SK-N-SH (cell line): Measurements from ENCODE around the gene ORMDL3. TPM values are rescaled to one million over a fixed set of nuclear protein-coding genes. Genes with fewer than 3 reads are reported as not detected.

Experiments
- CTCF ChIA-PET: fragments of 300-600, 350-600 bp; formaldehyde crosslinking; extraction: SDS; loops from one replicate; lab custom pipeline; 2021; lab: Yijun Ruan, JAX
- POLR2A ChIA-PET: fragments of 350-600 bp; sonication (Branson Sonifier 250); formaldehyde crosslinking; extraction: SDS; loops from one replicate; lab custom pipeline; 2020; ENCODE audit warnings: antibody characterized with exemption, inconsistent platforms; lab: Yijun Ruan, JAX
- DNase-seq: peaks from one replicate; pipeline ENCODE4 v3.0.0; 2012
- H2AFZ ChIP-seq: fragments of 200-600 bp; sonication (generic); 2 replicates; pipeline ENCODE4 v1.8.1; 2016; ENCODE audit warnings: antibody characterized with exemption, mild to moderate bottlenecking, low read depth
- H3F3A ChIP-seq: fragments of 200-600 bp; sonication (generic); replicated peaks from 2 replicates; pipeline ENCODE3; 2016; ENCODE audit warnings: antibody characterized with exemption, mild to moderate bottlenecking; ENCODE audit not compliant: insufficient read depth
- H3K27ac ChIP-seq, 2 experiments: fragments of 200-500 bp in 1 of 2; fragments of 200-600 bp in 1 of 2; sonication (Bioruptor generic) in 1 of 2; sonication (generic), shearing (Covaris generic) in 1 of 2; 2 replicates each; pipeline versions ENCODE4 v1.5.1 to v1.6.1; 2014 to 2016; ENCODE audit warnings: low read depth in 2 of 2, inconsistent platforms in 1 of 2, low read length in 1 of 2, mild to moderate bottlenecking in 1 of 2, mixed read lengths in 1 of 2
- H3K27me3 ChIP-seq: fragments of 200-600 bp; sonication (generic), shearing (Covaris generic); 2 replicates; pipeline ENCODE4 v1.6.1; 2016; ENCODE audit warnings: mixed run types; ENCODE audit not compliant: insufficient read depth
- H3K36me3 ChIP-seq, 2 experiments: fragments of 200-500 bp in 1 of 2; fragments of 200-600 bp in 1 of 2; sonication (Bioruptor generic) in 1 of 2; sonication (generic) in 1 of 2; replicated peaks in 1 of 2; 2 replicates each; pipeline versions ENCODE3 to v1.5.1; 2014 to 2016; ENCODE audit warnings: low read length in 1 of 2, mild to moderate bottlenecking in 1 of 2; ENCODE audit not compliant: insufficient read depth in 2 of 2, control insufficient read depth in 1 of 2
- H3K4me1 ChIP-seq, 2 experiments: fragments of 200-500 bp in 1 of 2; fragments of 200-600 bp in 1 of 2; sonication (Bioruptor generic) in 1 of 2; sonication (generic), shearing (Covaris generic) in 1 of 2; 2 replicates each; pipeline versions ENCODE4 v1.5.1 to v1.6.1; 2014 to 2016; ENCODE audit warnings: low read depth in 1 of 2, low read length in 1 of 2, mixed run types in 1 of 2; ENCODE audit not compliant: insufficient read depth in 2 of 2, control insufficient read depth in 1 of 2
- H3K4me2 ChIP-seq: fragments of 200-600 bp; sonication (generic), shearing (Covaris generic); 2 replicates; pipeline ENCODE4 v1.6.1; 2017; ENCODE audit warnings: mixed run types
- H3K4me3 ChIP-seq, 2 experiments: fragments of 200-500 bp in 1 of 2; fragments of 200-600 bp in 1 of 2; sonication (Bioruptor generic) in 1 of 2; sonication (generic), shearing (Covaris generic) in 1 of 2; 2 replicates each; pipeline versions ENCODE4 v1.5.1 to v1.8.1; 2014 to 2016; ENCODE audit warnings: low read depth in 2 of 2, inconsistent platforms in 1 of 2, low read length in 1 of 2, mild to moderate bottlenecking in 1 of 2, mixed read lengths in 1 of 2, moderate library complexity in 1 of 2
- H3K79me2 ChIP-seq: fragments of 200-600 bp; sonication (generic); 2 replicates; pipeline ENCODE4 v1.8.1; 2017; ENCODE audit warnings: mild to moderate bottlenecking; ENCODE audit not compliant: insufficient read depth
- H3K9ac ChIP-seq: fragments of 200-600 bp; sonication (generic); 2 replicates; pipeline ENCODE4 v1.6.1; 2017; ENCODE audit warnings: mixed run types
- H3K9me2 ChIP-seq: fragments of 200-600 bp; sonication (generic); 2 replicates; pipeline ENCODE4 v1.6.1; 2017; ENCODE audit warnings: mixed run types
- H3K9me3 ChIP-seq: fragments of 200-600 bp; sonication (generic); 2 replicates; pipeline ENCODE4 v1.6.1; 2017; ENCODE audit warnings: mixed run types, mild to moderate bottlenecking, moderate library complexity
- H4K20me1 ChIP-seq: fragments of 200-600 bp; sonication (generic); 2 replicates; pipeline ENCODE4 v1.6.1; 2017; ENCODE audit warnings: mild to moderate bottlenecking, mixed run types; ENCODE audit not compliant: insufficient read depth
- CHD2 ChIP-seq: fragments of 150-350 bp; IDR thresholded peaks from 2 replicates; pipeline ENCODE4 v1.6.1; 2018; ENCODE audit warnings: low read length; ENCODE audit not compliant: partially characterized antibody
- ELF1 ChIP-seq: IDR thresholded peaks from 2 replicates; pipeline ENCODE4 v1.4.0; 2012
- EP300 ChIP-seq, 2 experiments: IDR thresholded peaks; 2 replicates each; pipeline versions ENCODE4 v1.4.0 to v1.6.1; 2012; ENCODE audit warnings: borderline replicate concordance in 1 of 2, low read depth in 1 of 2, low read length in 1 of 2
- EZH2phosphoT487 ChIP-seq: fragments of 200-600 bp; sonication (generic); IDR thresholded peaks from 2 replicates; pipeline ENCODE4 v1.6.1; 2017; ENCODE audit warnings: low read depth, mixed run types, mild to moderate bottlenecking, antibody characterized with exemption, moderate library complexity, borderline replicate concordance
- FOXJ3 ChIP-seq: sonication (generic); formaldehyde crosslinking; IDR thresholded peaks from 2 replicates; pipeline ENCODE4 v1.5.1; 2020; ENCODE audit warnings: mild to moderate bottlenecking, missing genetic modification reagents
- GABPA ChIP-seq: IDR thresholded peaks from 2 replicates; pipeline ENCODE4 v1.4.0; 2012; ENCODE audit warnings: low read depth, mild to moderate bottlenecking
- POLR2AphosphoS5 ChIP-seq: IDR thresholded peaks from 2 replicates; pipeline ENCODE4 v1.6.1; 2012; ENCODE audit warnings: low read depth, low read length
- RCOR1 ChIP-seq: fragments of 150-350 bp; IDR thresholded peaks from 2 replicates; pipeline ENCODE4 v1.6.1; 2017; ENCODE audit warnings: antibody characterized with exemption, low read length
- RFX5 ChIP-seq: IDR thresholded peaks from 2 replicates; pipeline ENCODE4 v1.6.1; 2012; ENCODE audit warnings: mild to moderate bottlenecking, improper control_type of control experiment, low read length
- RXRA ChIP-seq: IDR thresholded peaks from 2 replicates; pipeline ENCODE4 v1.4.0; 2012; ENCODE audit warnings: low read depth, mild to moderate bottlenecking, borderline replicate concordance
- TAF1 ChIP-seq: IDR thresholded peaks from 2 replicates; pipeline ENCODE4 v1.6.1; 2012; ENCODE audit warnings: low read depth, mild to moderate bottlenecking, low read length, moderate library complexity, borderline replicate concordance
- TEAD4 ChIP-seq: IDR thresholded peaks from 2 replicates; pipeline ENCODE4 v1.4.0; 2012; ENCODE audit warnings: mild to moderate bottlenecking, borderline replicate concordance; ENCODE audit not compliant: insufficient read depth
- polyA plus RNA-seq, 3 experiments: library from polyadenylated mRNA; depleted of rRNA; stranded (reverse); fragments of >200 nt; gene quantifications; 2 replicates each; pipeline ENCODE4 v1.2.3, GENCODE V29; 2012
- TF ChIP-seq, protein P1 (sequence below): fragments of 200-600 bp; sonication (generic); IDR thresholded peaks from 2 replicates; pipeline ENCODE4 v1.6.1; 2017; ENCODE audit warnings: antibody characterized with exemption, mild to moderate bottlenecking, moderate library complexity
- TF ChIP-seq, protein P2 (sequence below): IDR thresholded peaks from 2 replicates; pipeline ENCODE4 v1.6.1; 2012; ENCODE audit warnings: mild to moderate bottlenecking, low read depth, low read length, moderate library complexity
- TF ChIP-seq, protein P3 (sequence below): IDR thresholded peaks from 2 replicates; pipeline ENCODE4 v1.4.0; 2012; ENCODE audit warnings: low read depth, borderline replicate concordance

Gene ORMDL3
- polyA plus RNA-seq, 1 of the 3 experiments (the other 2 are of a cell fraction) = 27.8 TPM

DNA sequence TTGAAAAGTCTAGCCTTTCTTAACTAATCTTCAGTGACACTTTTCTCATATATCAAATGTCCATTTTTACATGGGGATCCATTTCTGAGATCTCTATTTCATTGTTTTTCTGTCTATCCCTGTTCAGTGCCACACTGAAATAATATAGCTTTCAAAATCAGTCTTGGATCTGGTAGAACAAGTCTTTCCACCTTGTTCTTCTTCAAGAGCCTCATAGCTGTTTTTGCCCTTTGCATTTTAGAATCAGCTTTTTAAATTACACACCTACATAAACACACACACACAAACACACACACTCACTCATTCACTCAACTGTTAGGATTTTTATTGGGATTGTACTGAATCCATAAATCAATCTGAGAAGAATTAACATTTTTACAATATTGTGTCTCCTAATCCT lies 28.2 kb downstream of the ORMDL3 start:
- no peaks in the 10 kb centered on the region for H3K9me2 ChIP-seq
- DNase-seq = no peak
- no peak overlapping the region for H3K9ac ChIP-seq
- no peaks in the 10 kb centered on the region for H3K36me3 ChIP-seq
- H3K4me2 ChIP-seq = no peak overlapping the region
- H3K27ac ChIP-seq = no peak overlapping the region
- H4K20me1 ChIP-seq = no peaks in the 10 kb centered on the region
- no peaks in the 10 kb centered on the region for H3F3A ChIP-seq
- no peaks in the 10 kb centered on the region for H3K4me1 ChIP-seq
- H3K79me2 ChIP-seq = no peaks in the 10 kb centered on the region
- peaks cover 14% of the 10 kb centered on the region; the same call in 1 of the 2 replicates for H3K27me3 ChIP-seq
- no peak overlapping the region for H3K4me3 ChIP-seq
- POLR2A ChIA-PET = no interaction called here
- TF ChIP-seq, protein P1, sequence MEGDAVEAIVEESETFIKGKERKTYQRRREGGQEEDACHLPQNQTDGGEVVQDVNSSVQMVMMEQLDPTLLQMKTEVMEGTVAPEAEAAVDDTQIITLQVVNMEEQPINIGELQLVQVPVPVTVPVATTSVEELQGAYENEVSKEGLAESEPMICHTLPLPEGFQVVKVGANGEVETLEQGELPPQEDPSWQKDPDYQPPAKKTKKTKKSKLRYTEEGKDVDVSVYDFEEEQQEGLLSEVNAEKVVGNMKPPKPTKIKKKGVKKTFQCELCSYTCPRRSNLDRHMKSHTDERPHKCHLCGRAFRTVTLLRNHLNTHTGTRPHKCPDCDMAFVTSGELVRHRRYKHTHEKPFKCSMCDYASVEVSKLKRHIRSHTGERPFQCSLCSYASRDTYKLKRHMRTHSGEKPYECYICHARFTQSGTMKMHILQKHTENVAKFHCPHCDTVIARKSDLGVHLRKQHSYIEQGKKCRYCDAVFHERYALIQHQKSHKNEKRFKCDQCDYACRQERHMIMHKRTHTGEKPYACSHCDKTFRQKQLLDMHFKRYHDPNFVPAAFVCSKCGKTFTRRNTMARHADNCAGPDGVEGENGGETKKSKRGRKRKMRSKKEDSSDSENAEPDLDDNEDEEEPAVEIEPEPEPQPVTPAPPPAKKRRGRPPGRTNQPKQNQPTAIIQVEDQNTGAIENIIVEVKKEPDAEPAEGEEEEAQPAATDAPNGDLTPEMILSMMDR = no peak
- no peak for TF ChIP-seq RFX5
- no peak for TF ChIP-seq CHD2
- TF ChIP-seq GABPA = no peak
- no peak for TF ChIP-seq ELF1
- TF ChIP-seq TEAD4 = no peak
- no peak for TF ChIP-seq RXRA
- TF ChIP-seq, protein P2, sequence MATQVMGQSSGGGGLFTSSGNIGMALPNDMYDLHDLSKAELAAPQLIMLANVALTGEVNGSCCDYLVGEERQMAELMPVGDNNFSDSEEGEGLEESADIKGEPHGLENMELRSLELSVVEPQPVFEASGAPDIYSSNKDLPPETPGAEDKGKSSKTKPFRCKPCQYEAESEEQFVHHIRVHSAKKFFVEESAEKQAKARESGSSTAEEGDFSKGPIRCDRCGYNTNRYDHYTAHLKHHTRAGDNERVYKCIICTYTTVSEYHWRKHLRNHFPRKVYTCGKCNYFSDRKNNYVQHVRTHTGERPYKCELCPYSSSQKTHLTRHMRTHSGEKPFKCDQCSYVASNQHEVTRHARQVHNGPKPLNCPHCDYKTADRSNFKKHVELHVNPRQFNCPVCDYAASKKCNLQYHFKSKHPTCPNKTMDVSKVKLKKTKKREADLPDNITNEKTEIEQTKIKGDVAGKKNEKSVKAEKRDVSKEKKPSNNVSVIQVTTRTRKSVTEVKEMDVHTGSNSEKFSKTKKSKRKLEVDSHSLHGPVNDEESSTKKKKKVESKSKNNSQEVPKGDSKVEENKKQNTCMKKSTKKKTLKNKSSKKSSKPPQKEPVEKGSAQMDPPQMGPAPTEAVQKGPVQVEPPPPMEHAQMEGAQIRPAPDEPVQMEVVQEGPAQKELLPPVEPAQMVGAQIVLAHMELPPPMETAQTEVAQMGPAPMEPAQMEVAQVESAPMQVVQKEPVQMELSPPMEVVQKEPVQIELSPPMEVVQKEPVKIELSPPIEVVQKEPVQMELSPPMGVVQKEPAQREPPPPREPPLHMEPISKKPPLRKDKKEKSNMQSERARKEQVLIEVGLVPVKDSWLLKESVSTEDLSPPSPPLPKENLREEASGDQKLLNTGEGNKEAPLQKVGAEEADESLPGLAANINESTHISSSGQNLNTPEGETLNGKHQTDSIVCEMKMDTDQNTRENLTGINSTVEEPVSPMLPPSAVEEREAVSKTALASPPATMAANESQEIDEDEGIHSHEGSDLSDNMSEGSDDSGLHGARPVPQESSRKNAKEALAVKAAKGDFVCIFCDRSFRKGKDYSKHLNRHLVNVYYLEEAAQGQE = no peak
- TF ChIP-seq POLR2AphosphoS5 = no peak
- TF ChIP-seq EP300 (IDR thresholded peaks at IDR 0.05; ENCODE audit: borderline replicate concordance in 1 of 2, low read depth in 1 of 2, low read length in 1 of 2) = no peak
- no peak for TF ChIP-seq RCOR1
- TF ChIP-seq EZH2phosphoT487 = no peak
- TF ChIP-seq TAF1 = no peak
- TF ChIP-seq, protein P3, sequence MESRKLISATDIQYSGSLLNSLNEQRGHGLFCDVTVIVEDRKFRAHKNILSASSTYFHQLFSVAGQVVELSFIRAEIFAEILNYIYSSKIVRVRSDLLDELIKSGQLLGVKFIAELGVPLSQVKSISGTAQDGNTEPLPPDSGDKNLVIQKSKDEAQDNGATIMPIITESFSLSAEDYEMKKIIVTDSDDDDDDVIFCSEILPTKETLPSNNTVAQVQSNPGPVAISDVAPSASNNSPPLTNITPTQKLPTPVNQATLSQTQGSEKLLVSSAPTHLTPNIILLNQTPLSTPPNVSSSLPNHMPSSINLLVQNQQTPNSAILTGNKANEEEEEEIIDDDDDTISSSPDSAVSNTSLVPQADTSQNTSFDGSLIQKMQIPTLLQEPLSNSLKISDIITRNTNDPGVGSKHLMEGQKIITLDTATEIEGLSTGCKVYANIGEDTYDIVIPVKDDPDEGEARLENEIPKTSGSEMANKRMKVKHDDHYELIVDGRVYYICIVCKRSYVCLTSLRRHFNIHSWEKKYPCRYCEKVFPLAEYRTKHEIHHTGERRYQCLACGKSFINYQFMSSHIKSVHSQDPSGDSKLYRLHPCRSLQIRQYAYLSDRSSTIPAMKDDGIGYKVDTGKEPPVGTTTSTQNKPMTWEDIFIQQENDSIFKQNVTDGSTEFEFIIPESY = no peak
- TF ChIP-seq FOXJ3 = no peak
- CTCF ChIA-PET = no interaction called here
- no peaks in the 10 kb centered on the region for H3K9me3 ChIP-seq
- H2AFZ ChIP-seq = no peak overlapping the region
